GM12878 (cell line): ENCODE data around the gene SLC35C1. TPM values are rescaled to one million over a fixed set of nuclear protein-coding genes. Genes with fewer than 3 reads are reported as not detected.

Experiments
- ATAC-seq: fragments of 200-7000 bp; cut with Tn5 transposase; 3 replicates; pipeline ENCODE4 v1.9.1; 2020; ENCODE audit warnings: mild to moderate bottlenecking, moderate library complexity
- BruUV-seq: library from RNA; stranded (reverse); fragments of 400-500 nt; replicated peaks from 2 replicates; lab custom pipeline; 2021; lab: Mats Ljungman, UMichigan
- CTCF ChIA-PET: fragments of 300-600 bp; sonication (Branson Sonifier 250); formaldehyde crosslinking; extraction: SDS; loops from one replicate; lab custom pipeline; 2021; ENCODE audit warnings: inconsistent platforms; lab: Yijun Ruan, JAX
- POLR2A ChIA-PET: fragments of 350-600 bp; formaldehyde crosslinking; extraction: SDS; loops from one replicate; lab custom pipeline; 2021; ENCODE audit warnings: inconsistent platforms; lab: Charles Lee
- RAD21 ChIA-PET: fragments of 300-600 bp; sonication (Branson Sonifier 250); formaldehyde crosslinking; loops from one replicate; lab custom pipeline; 2023; ENCODE audit warnings: antibody characterized with exemption; ENCODE audit not compliant: unreplicated experiment; lab: Charles Lee
- SMC1A ChIA-PET: fragments of 300-600 bp; sonication (Branson Sonifier 250); formaldehyde crosslinking; loops from one replicate; lab custom pipeline; 2023; ENCODE audit not compliant: unreplicated experiment, uncharacterized antibody; lab: Charles Lee
- DNase-seq: peaks from one replicate; pipeline ENCODE4 v3.0.0-alpha.2; 2011; ENCODE audit warnings: low read depth, low spot score
- FAIRE-seq: peaks from 3 replicates; lab custom pipeline; 2011; peaks lifted over from hg19 to GRCh38; lab: Jason Lieb, UNC
- H2AFZ ChIP-seq: 2 replicates; pipeline ENCODE4 v1.6.0; 2011; ENCODE audit warnings: low read depth, low read length, control low read depth; ENCODE audit not compliant: control insufficient read depth
- H3K27ac ChIP-seq: 2 replicates; pipeline ENCODE4 v1.5.1; 2011; ENCODE audit warnings: control low read depth; ENCODE audit not compliant: control insufficient read depth, insufficient read depth
- H3K27me3 ChIP-seq, 2 experiments: replicated peaks in 1 of 2; 2 replicates each; pipeline versions ENCODE4 v1.6.0 to v1.6.1; 2011; ENCODE audit warnings: low read length in 1 of 2; ENCODE audit not compliant: control insufficient read depth in 2 of 2, insufficient read depth in 2 of 2
- H3K36me3 ChIP-seq, 2 experiments: 2 replicates each; pipeline ENCODE4 v1.5.1; 2011; ENCODE audit warnings: low read length in 1 of 2; ENCODE audit not compliant: control insufficient read depth in 2 of 2, insufficient read depth in 2 of 2
- H3K4me1 ChIP-seq: 2 replicates; pipeline ENCODE4 v1.6.1; 2011; ENCODE audit warnings: mild to moderate bottlenecking, low read length, moderate library complexity, mixed read lengths; ENCODE audit not compliant: control insufficient read depth, insufficient read depth
- H3K4me2 ChIP-seq: 2 replicates; pipeline ENCODE4 v1.6.0; 2011; ENCODE audit warnings: control low read depth; ENCODE audit not compliant: control insufficient read depth, insufficient read depth
- H3K4me3 ChIP-seq: fragments of 200-600 bp; sonication (generic); 2 replicates; pipeline ENCODE4 v1.5.1; 2016
- H3K79me2 ChIP-seq: 2 replicates; pipeline ENCODE4 v1.6.0; 2011; ENCODE audit warnings: low read length; ENCODE audit not compliant: control insufficient read depth, insufficient read depth
- H3K9ac ChIP-seq: 2 replicates; pipeline ENCODE4 v1.8.0; 2011; ENCODE audit warnings: low read length, control low read depth, mixed read lengths; ENCODE audit not compliant: control insufficient read depth, insufficient read depth
- H3K9me3 ChIP-seq: replicated peaks from 3 replicates; pipeline ENCODE4 v1.5.1; 2011; ENCODE audit warnings: mild to moderate bottlenecking, low read length; ENCODE audit not compliant: control insufficient read depth, insufficient read depth
- H4K20me1 ChIP-seq: 2 replicates; pipeline ENCODE4 v1.6.0; 2011; ENCODE audit not compliant: control insufficient read depth, insufficient read depth
- GATAD2B ChIP-seq: fragments of 450-650 bp; conservative IDR thresholded peaks from 2 replicates; pipeline ENCODE4 v1.6.1; 2017; ENCODE audit warnings: low read depth, mild to moderate bottlenecking, moderate library complexity
- MYC ChIP-seq: IDR thresholded peaks from 2 replicates; pipeline ENCODE4 v1.6.1; 2011; ENCODE audit warnings: mild to moderate bottlenecking, low read length, moderate library complexity, inconsistent platforms; ENCODE audit not compliant: insufficient read depth, insufficient replicate concordance, insufficient read length, severe bottlenecking
- SUZ12 ChIP-seq: fragments of 200-600 bp; sonication (generic); IDR thresholded peaks from one replicate; pipeline ENCODE4 v1.6.1; 2018; ENCODE audit warnings: antibody characterized with exemption, mild to moderate bottlenecking; ENCODE audit not compliant: unreplicated experiment
- TCF7 ChIP-seq: IDR thresholded peaks from 2 replicates; pipeline ENCODE4 v1.6.1; 2014; ENCODE audit warnings: antibody characterized with exemption, borderline replicate concordance
- WGBS: methylation state at CpG from one replicate; pipeline ENCODE4 v1.1.6; 2016; ENCODE audit warnings: low lambda C conversion rate; ENCODE audit not compliant: insufficient replicate concordance, insufficient coverage; ENCODE audit errors: missing lambda C conversion rate; 5-methylcytosine and 5-hydroxymethylcytosine counted together
- in situ Hi-C: fragments of 300-500 bp; cut with MboI; formaldehyde crosslinking; loops from 9 replicates; pipeline ENCODE4 v1.14.3; 2018; ENCODE audit warnings: mixed read lengths
- intact Hi-C: fragments of 100-400 bp; cut with micrococcal nuclease; formaldehyde crosslinking; loops from one replicate; pipeline ENCODE4 v1.14.2; 2022; ENCODE audit not compliant: unreplicated experiment
- polyA plus RNA-seq, 11 experiments: library from polyadenylated mRNA; depleted of rRNA in 4 of 11; unstranded in 6 of 11; stranded (reverse) in 5 of 11; fragments of >200 nt; fragmentation: Nextera tagmentation in 4 of 11; fragmentation: Illumina TruSeq in 1 of 11; extraction: Ambion mirVana in 4 of 11; extraction: Trizol in 1 of 11; gene quantifications; 1 replicate in 1 of 11; 2 replicates in 10 of 11; pipeline versions ENCODE4 v1.2.1 to v1.2.3, GENCODE V29; 2011 to 2016; ENCODE audit warnings: inconsistent platforms in 2 of 11, missing spikeins in 2 of 11, low read depth in 1 of 11
- total RNA-seq, 4 experiments: library from RNA; depleted of rRNA in 3 of 4; stranded (reverse); fragments of >200 nt in 3 of 4; fragmentation: Illumina TruSeq in 1 of 4; extraction: Trizol in 1 of 4; gene quantifications; 2 replicates each; pipeline versions ENCODE4 v1.2.1 to v1.2.3, GENCODE V29; 2013 to 2021

Gene SLC35C1
- total and polyA plus RNA-seq, 10 of the 15 experiments (the other 5 are each of a cell fraction or from before 2014, with no cell fraction given) = 0.55 to 9.7 (median 4.3) TPM

DNA sequence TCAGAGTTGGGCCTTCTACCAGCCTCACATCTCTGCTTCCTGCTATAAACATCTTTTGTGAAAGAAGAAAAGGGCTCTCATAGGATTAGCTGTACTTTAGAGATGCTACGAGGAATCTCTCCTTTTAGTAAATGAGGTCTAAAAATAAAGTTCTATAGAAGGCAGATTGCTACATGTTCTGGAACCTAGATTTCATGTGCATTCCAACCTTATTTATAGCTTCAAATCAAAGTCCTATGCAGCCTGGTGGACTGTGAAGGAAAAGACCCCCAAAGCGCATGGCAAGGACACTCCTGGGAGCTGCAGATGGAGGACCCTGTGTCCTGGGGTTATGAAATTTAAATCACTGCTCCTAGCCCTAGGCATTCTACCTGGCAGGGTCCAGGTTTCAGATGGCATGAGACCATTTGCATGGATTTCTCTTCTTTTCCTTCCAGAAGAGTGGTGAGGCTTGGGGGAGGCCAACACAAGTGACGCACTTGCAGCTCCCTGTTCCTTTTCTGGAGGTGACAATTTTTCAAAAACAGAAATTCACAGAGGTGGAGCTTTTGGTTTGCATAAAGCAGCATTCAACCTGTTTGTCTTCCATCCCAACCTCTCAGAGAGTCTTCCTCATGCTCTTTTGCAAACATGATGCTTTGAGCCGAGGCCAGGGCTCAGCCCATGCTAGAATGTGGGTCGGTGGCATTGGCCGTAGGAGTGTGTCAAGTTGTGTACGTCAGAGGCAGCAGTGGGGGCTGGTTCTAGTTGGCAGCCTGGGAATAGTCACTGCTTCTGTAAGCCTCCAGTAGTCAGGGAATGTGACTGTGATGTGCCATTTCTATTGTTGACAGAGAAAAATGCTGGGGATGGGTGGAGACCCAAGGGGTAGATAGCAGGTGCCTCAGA, 48.6 kb downstream of the SLC35C1 start (continued):
- TF ChIP-seq MYC (no peak), TCF7 (no peak)

DNA sequence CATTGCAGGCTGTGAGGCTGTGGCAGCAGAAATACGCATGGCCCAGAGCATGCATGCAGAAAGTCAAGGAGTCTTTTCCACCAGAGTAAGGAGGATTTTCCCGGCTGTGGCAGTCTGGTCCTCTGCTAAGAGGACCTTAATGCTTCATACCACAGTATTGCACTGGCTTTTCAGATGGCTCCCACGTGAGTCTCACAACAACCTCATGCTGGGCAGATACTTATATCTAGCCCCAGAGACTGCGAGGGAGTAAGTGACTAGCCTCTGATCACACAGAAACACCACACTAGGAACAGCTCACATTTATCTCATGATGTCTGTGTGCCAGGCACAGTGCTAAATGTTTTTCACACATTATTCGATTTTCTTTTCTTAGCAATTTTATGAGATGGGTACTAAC, 50.4 kb downstream of the SLC35C1 start:
- no peak for ATAC-seq
- no peaks in the 10 kb centered on the region for H3K27me3 ChIP-seq
- peaks cover 8% of the 10 kb centered on the region for H3K79me2 ChIP-seq
- H3K9ac ChIP-seq = no peak overlapping the region
- BruUV-seq = no TSS peak
- DNase-seq = no peak
- POLR2A ChIA-PET = interaction anchor here (0.6 kb wide), 1 partner anchor 826 kb away, joined by 6 read pairs; no protein-coding TSS in a partner anchor
- H3K36me3 ChIP-seq = peaks cover 1 to 7% of the 10 kb centered on the region in 2 experiments; a peak in 3 of 4 replicates
- peaks cover 16% of the 10 kb centered on the region for H3K4me1 ChIP-seq
- intact Hi-C loops = no loop called here
- CTCF ChIA-PET = interaction anchor here (0.7 to 3.8 kb wide), 3 partner anchors 11 to 111 kb away, joined by 3 to 25 read pairs (median 4); no protein-coding TSS in a partner anchor
- H3K4me3 ChIP-seq = no peak overlapping the region
- TF ChIP-seq SUZ12 = no peak
- no peak for TF ChIP-seq GATAD2B
- TF ChIP-seq, all 136 proteins: peak for 0
- H4K20me1 ChIP-seq = peaks cover 5% of the 10 kb centered on the region
- H3K4me2 ChIP-seq = no peak overlapping the region
- no peak overlapping the region for H3K27ac ChIP-seq
- WGBS = 76% methylated on average over 5 of the region's 5 CpGs
- in situ Hi-C loops = no loop called here
- ChIA-PET RAD21 (interaction anchor here (1.5 kb wide), 1 partner anchor 151 kb away, joined by 4 read pairs; no protein-coding TSS in a partner anchor), SMC1A (interaction anchor here (0.7 to 1.1 kb wide), 2 partner anchors 13 to 22 kb away, joined by 4 read pairs; no protein-coding TSS in a partner anchor)
- H3K9me3 ChIP-seq = no peaks in the 10 kb centered on the region
- H2AFZ ChIP-seq = no peak overlapping the region
- no peak for FAIRE-seq
